Endothelial cell (in vitro differentiated cells): ENCODE measurements around the gene CLTRN. TPM values are rescaled to one million over a fixed set of nuclear protein-coding genes. Genes with fewer than 3 reads are reported as not detected.

ENCODE experiments used
- DNase-seq: peaks from one replicate; pipeline ENCODE4 v3.0.0; 2021; ENCODE audit warnings: low spot score
- H3K27ac Mint-ChIP-seq: one replicate; pipeline ENCODE4 v1.8.0; 2021; ENCODE audit warnings: mixed read lengths, inconsistent platforms; ENCODE audit not compliant: unreplicated experiment
- H3K27me3 Mint-ChIP-seq: one replicate; pipeline ENCODE4 v1.8.0; 2021; ENCODE audit warnings: mild to moderate bottlenecking, moderate library complexity, mixed read lengths, inconsistent platforms; ENCODE audit not compliant: unreplicated experiment
- H3K36me3 Mint-ChIP-seq: one replicate; pipeline ENCODE4 v1.8.0; 2021; ENCODE audit warnings: mild to moderate bottlenecking, low read depth, mixed read lengths, inconsistent platforms; ENCODE audit not compliant: unreplicated experiment
- H3K4me1 Mint-ChIP-seq: one replicate; pipeline ENCODE4 v1.8.0; 2021; ENCODE audit warnings: mild to moderate bottlenecking, mixed read lengths, inconsistent platforms; ENCODE audit not compliant: unreplicated experiment
- H3K4me3 Mint-ChIP-seq: one replicate; pipeline ENCODE4 v1.8.0; 2021; ENCODE audit warnings: mild to moderate bottlenecking, mixed read lengths, inconsistent platforms; ENCODE audit not compliant: unreplicated experiment
- H3K9me3 Mint-ChIP-seq: one replicate; pipeline ENCODE4 v1.8.0; 2021; ENCODE audit warnings: mixed read lengths, inconsistent platforms; ENCODE audit not compliant: unreplicated experiment
- CTCF ChIP-seq: fragments of 200-600 bp; sonication (generic); IDR thresholded peaks from one replicate; pipeline ENCODE4 v1.5.0; 2021; ENCODE audit warnings: antibody characterized with exemption; ENCODE audit not compliant: unreplicated experiment
- total RNA-seq: library from RNA; stranded (reverse); fragmentation: NEBNext Ultra II Directional; extraction: Animal tissue kit (Norgen Biotek cat#: 25700); gene quantifications from one replicate; pipeline ENCODE4 v1.2.1, GENCODE V29; 2021; ENCODE audit not compliant: unreplicated experiment

Gene CLTRN
- total RNA-seq, 1 donor from 2014 or later: 0.95 TPM

GRCh38 chrX:15607067-15607466 is 57.5 kb downstream of the CLTRN start:
- no peak for DNase-seq
- Mint-ChIP-seq H3K4me1 (peaks cover 6% of the 10 kb centered on the region), H3K9me3 (no peaks in the 10 kb centered on the region), H3K4me3 (no peak overlapping the region), H3K36me3 (peaks cover 5% of the 10 kb centered on the region), H3K27me3 (no peaks in the 10 kb centered on the region), H3K27ac (peak overlapping the region; percentile 72)
- TF ChIP-seq CTCF: no peak

- Mint-ChIP-seq H3K4me3 (no peak overlapping the region), H3K27me3 (no peaks in the 10 kb centered on the region), H3K9me3 (no peaks in the 10 kb centered on the region), H3K4me1 (peaks cover 6% of the 10 kb centered on the region), H3K36me3 (peaks cover 5% of the 10 kb centered on the region), H3K27ac (no peak overlapping the region)
- no peak for TF ChIP-seq CTCF
- DNase-seq: no peak
Measured at GRCh38 chrX:15606136-15606535, 58.5 kb downstream of the CLTRN start.

GRCh38 chrX:15605226-15605625 is 59.4 kb downstream of the CLTRN start:
- TF ChIP-seq CTCF: no peak
- Mint-ChIP-seq H3K27ac (no peak overlapping the region), H3K9me3 (no peaks in the 10 kb centered on the region), H3K4me1 (peaks cover 6% of the 10 kb centered on the region), H3K4me3 (no peak overlapping the region), H3K36me3 (peaks cover 5% of the 10 kb centered on the region), H3K27me3 (no peaks in the 10 kb centered on the region)
- DNase-seq: no peak

- H3K36me3 Mint-ChIP-seq: peaks cover 5% of the 10 kb centered on the region
- DNase-seq: no peak
- no peaks in the 10 kb centered on the region for H3K27me3 Mint-ChIP-seq
- no peak for TF ChIP-seq CTCF
- no peak overlapping the region for H3K27ac Mint-ChIP-seq
- no peaks in the 10 kb centered on the region for H3K9me3 Mint-ChIP-seq
- H3K4me1 Mint-ChIP-seq: peaks cover 6% of the 10 kb centered on the region
- H3K4me3 Mint-ChIP-seq: no peak overlapping the region
Measured at GRCh38 chrX:15602761-15603160, 61.8 kb downstream of the CLTRN start.

GRCh38 chrX:15601932-15602331 is 62.7 kb downstream of the CLTRN start:
- no peaks in the 10 kb centered on the region for H3K27me3 Mint-ChIP-seq

More at GRCh38 chrX:15601932-15602331, 62.7 kb downstream of the CLTRN start:
- Mint-ChIP-seq H3K9me3 (no peaks in the 10 kb centered on the region), H3K4me1 (peaks cover 4% of the 10 kb centered on the region), H3K4me3 (no peak overlapping the region), H3K36me3 (peaks cover 5% of the 10 kb centered on the region), H3K27ac (no peak overlapping the region)
- TF ChIP-seq CTCF: no peak
- no peak for DNase-seq
